Upper lobe of left lung (tissue), 4 donors: ENCODE results near the gene NEDD4L.

ENCODE experiments used
- EP300 ChIP-seq, 4 donors: sonication (generic); formaldehyde crosslinking; IDR thresholded peaks; one replicate each; pipeline ENCODE4 v1.5.1; 2017; ENCODE audit warnings: antibody characterized with exemption in 4 of 4, control low read depth in 2 of 4
- POLR2A ChIP-seq, 4 donors: fragments of 450-650 bp; IDR thresholded peaks; one replicate each; pipeline ENCODE4 v1.5.1; 2016 to 2017; ENCODE audit warnings: antibody characterized with exemption in 4 of 4, mild to moderate bottlenecking in 2 of 4

DNA sequence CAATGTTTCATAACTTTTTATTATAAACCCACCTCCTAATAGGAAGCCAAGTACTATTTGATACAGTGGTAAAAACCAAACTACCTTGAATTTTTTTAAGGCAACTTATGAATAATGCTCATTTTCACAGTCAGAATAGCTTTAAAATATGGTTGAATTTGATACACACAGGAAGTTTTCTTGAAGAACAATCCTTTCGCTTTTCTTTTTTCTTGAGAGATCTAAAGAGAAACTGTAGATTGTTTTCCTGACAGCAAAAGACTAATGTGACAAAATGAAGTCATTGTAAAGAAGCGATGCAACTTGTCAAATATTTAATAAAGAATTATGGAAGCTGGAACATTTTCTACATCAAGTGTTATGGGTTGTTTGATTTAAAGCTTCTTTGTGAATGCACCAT is 357.2 kb downstream of the NEDD4L start:
- TF ChIP-seq EP300 (IDR thresholded peaks at IDR 0.05): no peak
- no peak for TF ChIP-seq POLR2A (IDR thresholded peaks at IDR 0.05)
